NCI-H146 (cell line): Measurements from ENCODE around the gene TBC1D9B.

Source experiments
- DNase-seq: peaks from one replicate; lab custom pipeline; 2025; lab: John Stamatoyannopoulos, UW

TBC1D9B gene

DNA sequence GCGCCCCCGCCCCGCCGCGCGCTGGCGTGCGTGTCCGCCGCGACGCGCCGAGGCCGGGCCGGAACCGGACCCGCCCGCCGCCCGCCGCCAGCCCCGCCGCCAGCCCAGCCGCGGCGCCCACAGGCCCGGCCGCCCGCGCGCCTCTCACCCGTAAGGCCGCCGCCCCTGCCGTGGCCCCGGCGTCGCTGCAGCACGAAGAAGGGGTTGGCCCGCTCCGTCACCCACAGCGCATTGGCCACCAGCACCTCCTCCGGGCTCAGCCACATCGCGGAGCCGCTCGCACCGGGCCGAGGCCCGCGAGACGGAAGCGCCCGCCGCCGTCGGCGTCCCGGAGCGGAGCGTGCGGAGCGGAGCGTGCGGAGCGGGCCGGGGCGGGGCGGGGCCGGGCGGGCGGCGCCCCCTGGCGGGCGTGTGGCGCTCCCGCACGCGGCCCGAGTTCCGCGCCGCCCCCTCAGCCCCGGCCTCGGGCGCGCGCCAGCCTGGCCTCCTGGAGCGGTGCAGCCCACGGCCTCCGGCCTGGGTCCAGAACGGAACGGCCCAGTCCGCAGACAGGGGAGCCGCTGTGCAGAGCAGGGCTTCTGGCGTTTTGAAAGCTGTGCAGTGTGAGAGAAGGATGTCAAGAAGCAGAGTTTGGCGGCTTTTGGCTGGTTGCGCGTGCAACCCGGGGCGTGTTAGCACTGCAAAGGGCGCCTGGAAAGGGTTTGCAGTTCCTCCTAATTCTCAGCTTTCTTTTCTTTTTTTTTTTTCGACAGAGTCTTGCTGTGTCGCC, at the start of gene TBC1D9B:
TSS of gene TBC1D9B (minus strand) at position 342 of the 769 bp plus-strand sequence. CDS start at position 266, 76 bp downstream.
- peak; percentile 48 for DNase-seq

DNA sequence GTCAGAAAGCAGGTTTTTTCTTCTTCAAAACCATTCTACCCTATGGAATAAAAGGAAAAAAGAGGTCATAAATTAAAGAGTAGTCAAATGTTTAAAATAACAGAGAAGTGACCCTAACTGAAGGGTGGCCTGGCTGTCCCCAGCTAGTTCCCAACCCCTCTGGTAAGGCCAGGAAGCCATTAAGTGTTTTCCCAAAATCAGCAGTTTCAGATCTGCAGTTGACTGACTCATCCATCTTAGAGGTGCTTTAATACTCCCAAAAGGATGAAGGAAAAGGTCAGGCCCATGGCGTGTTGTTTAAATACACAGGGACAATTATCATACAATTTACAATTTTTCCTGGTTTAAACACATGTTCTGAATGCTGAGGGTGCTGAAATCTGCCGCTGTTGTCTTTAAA, 47.9 kb upstream of the TBC1D9B start:
- no peak for DNase-seq

DNA sequence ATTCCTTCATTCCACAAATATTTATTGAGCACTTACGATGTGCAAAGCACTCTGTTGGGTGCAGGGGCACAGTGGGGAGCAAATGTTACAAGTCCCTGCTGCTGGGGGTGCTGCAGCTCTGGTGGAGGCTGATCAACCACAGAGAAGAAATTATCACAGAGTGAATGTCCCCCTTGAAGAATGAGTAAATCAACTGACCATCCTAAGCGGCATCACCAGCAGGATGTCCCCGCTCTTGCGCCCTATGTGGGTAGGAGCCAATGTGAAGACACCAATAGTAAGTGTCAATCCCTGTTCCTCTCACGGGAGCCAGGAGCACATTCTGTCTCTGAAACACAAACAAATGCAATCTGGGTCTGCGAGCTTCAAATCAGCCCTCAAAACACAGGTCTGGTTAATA, 47.4 kb upstream of the TBC1D9B start:
- DNase-seq = no peak

DNA sequence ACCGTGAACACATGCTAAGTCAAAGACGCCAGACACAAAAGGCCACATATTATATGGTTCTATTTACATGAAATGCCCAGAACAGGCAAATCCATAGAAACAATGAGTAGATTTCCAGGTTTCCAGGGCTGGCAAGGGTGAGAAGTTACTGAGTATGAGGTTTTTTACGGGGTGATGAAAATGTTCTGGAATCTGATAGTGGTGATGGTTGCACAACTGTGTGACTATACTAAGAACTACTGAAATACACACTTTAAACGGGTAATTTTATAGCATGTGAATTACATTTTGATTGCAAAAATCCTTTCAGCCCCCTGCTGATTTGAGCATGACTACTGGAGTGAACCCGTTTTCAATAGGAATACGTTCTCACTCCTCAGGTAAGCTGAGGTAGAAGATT, 46.7 kb upstream of the TBC1D9B start:
- DNase-seq = no peak

DNA sequence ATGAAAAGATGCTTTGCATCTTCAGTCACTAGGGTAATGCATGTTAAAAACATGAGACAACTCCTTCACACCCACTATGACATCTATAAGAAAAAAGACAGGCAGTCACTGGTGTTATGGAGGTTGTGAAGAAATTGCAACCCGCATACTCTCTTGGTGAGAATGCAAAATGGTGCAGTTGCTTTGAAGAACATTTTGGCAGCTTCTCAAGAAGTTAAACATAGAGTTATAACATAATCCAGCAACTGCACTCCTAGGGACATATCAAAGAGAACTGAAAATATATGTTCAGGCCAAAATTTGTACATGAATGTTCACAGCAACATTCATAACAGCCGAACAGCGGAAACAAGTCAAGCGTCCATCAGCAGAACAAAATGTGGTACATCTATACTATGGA, 46.3 kb upstream of the TBC1D9B start:
- DNase-seq = no peak

DNA sequence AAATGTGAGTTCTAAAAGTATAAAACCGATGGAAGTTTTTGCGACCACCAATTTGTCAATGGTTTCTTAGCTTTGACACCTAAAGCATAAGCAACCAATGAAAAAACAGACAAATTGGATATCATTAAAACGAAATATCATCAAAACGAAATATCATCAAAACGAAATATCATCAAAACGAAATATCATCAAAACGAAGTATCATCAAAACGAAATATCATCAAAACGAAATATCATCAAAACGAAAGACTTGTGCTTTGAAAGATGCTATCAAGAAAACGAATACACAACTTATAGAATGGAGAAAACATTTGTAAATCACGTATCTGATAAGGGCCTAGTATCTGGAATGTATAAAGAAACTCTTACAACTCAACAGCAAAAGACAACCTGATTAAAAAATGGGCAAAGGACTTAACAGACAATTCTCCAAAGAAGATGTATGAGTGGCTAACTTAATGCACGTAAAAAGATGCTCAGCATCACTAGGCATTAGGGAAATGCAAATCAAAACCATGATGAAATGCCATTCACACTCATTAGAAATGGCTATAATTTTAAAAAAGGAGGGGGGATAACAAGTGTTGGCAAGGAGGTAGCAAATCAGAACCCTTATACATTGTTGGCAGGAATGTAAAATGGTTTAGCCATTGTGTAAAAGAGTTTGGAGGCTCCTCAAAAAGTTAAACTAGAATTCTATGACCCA, 29.4 kb upstream of the TBC1D9B start:
- no peak for DNase-seq

DNA sequence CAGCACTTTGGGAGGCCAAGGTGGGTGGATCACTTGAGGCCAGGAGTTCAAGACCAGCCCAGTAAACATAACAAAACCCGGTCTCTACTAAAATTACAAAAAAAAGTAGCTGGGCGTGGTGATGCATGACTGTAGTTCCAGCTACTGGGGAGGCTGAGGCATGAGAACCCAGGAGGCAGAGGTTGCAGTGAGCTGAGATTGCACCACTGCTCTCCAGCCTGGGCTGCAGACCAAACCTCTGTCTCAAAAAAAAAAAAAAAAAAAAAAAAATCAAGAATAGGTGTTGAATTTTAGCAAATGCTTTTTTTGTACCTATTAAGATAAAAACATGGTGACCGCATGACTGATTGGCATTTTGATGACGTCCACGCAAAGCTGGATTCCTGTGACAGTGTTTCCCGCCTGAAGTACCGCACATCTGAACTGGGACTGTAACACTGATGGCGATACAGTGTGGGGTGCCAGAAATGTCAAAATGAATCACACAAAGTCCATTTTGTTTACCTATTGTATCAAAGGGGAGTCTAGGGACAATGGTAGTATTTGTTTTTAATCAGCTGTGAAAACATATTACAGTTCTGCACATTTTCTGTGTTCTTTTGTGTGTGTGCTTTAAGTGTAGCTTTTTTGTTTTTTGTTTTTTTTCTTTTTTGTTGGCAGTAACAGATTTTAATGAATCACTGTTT, 23.2 kb upstream of the TBC1D9B start:
- no peak for DNase-seq

DNA sequence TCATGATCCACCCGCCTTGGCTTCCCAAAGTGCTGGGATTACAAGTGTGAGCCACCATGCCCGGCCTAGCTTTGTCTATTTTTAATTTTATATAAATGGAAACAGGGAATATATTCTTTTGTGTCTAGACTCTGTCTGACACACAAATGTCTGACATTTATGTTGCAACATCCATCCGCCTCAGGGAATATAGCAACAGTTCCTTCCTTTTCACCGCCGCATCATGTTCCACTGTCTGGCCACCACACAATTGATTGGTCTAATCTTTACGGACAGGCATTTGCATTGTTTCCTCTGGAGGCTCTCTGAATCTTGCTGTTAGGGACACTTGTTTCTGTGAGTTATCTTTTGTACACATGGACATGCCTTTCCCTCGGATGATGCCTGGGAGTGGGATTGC, 20.1 kb upstream of the TBC1D9B start:
- no peak for DNase-seq

DNA sequence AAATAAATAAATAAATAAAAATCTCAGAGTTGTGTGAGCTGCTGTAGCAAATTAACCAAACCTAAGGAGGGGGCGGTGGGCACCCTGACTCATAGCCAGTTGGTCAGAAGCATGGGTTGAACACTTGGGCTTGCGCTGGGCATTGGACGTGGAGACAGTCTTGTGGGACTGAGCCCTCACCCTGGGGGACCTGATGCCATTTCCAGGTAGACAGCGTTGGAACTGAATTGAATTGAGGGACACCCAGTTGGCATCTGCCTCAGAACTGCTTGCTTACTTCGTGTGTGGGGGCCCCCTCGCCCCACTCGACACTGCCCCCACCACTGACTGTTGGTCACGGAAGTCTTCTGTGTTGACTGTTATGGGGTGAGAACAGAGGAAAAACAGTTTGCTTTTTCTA, 19.0 kb upstream of the TBC1D9B start:
- DNase-seq = no peak

DNA sequence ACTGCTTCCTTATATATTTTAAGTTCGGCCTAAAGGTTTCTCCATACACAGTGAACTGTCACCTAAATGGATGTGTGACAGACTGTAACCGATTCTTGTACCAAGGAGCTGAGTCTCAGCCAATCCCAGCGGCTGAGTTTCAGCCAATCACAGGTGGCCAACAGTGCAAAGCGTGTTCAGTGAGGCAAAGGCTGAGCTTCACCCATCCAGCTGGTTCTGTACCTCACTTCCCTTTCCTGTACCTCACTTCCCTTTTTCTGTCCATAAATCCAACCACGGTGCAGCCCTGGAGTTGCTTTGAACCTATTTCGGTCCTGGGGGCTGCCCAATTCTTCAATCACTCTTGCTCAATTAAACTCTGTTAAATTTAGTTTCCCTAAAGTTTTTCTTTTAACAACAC, 15.7 kb upstream of the TBC1D9B start:
- DNase-seq = no peak

DNA sequence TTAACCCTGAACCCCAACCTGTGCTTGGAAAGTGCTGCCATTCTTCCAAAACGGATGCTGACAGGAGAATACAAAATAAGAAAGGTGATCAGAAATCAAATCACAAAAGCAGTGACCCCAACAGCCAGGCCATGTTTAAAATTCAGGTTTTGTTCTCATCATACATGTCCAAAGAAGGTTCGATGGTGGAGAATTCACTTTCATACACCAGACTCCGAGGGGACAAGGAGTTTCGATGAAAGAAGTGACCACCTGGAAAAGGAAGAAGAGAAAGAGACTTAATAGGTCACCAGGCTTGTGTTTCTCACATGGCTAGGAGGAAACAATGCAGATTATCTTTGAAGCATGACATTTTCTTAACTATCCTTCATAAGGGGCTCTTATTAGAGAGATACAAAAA, 12.5 kb upstream of the TBC1D9B start:
- no peak for DNase-seq

DNA sequence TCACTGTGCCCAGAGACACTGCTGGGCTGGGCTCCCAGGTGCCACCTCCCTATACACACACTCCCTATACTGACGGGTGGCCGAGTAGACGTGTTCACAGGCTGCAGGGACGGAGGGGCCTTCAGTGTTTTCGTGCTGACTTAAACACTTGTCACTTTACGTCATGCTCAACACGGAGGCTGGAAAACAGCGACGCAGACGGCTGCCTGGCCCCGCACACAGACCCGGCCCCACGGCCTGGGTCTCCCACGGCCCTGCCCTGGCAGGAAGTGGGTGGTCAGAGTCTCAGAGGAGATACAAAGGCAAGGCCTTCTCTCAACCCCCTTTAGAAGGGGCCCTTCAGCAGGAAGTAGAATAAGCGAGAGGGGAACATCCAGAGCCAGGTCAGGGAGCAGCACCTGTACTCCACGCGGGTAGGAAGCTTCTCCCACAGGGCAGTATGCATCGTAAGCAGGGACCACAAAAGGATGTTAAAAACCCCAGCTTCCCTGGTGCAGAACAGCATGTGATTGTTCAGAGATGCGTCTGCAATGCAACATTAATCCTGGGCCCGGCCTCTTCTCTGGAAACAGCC, 11.9 kb upstream of the TBC1D9B start:
- no peak for DNase-seq

DNA sequence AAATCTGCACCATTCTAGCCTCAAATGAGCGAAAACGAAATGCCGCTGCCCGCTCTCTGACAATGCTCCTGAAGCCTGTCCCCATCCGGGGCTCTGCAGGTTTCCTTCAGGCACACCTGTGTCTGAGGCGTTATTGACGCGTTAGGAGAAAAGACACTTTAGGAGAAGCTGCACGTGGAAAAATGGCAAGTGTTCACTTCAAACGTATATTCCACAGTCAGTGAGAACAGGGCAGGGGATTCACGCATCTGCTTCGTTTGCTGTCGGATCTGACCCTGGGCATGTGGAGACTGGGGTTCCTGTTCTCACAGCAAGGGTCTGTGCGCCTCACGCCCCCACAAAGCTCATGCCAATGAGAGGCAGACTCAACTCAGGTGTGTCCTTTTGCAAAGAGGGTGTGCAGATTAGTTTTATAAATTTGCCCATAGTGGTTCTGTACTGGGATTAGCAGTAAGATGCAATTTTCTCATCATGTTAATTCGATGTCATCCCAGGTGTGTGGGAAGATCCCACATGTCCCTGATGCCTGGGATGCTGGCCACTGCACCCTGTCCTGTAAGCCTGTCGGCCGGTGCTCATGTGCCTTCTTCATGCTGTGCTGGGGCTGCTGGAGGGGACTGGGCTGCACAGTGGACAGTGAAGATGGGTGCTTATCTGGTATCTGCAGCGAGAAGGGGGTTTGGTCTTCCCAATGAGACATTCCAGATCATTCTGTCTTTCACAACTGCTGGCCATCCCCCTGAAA, 11.2 kb upstream of the TBC1D9B start:
- DNase-seq = no peak

DNA sequence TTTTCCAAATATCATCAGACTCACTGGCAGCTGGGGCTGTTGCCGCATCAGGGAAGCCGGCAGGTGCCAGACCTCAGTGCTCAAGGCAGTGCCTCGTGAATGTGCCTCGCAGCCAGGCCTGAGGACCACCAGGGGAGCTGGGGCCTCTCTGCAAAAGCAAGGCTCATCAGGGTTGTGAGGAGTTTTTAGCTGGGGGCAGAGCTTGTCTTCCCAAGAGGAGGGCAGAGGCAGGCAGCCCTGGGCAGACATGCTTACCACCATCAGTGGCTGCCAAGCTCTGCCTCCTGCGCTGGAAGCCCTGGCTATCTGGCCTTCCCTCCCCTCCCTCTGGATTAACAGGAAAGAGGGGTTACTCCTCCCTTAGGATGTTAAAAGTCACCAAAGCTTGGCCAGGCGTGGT, 8.8 kb upstream of the TBC1D9B start:
- DNase-seq = no peak

DNA sequence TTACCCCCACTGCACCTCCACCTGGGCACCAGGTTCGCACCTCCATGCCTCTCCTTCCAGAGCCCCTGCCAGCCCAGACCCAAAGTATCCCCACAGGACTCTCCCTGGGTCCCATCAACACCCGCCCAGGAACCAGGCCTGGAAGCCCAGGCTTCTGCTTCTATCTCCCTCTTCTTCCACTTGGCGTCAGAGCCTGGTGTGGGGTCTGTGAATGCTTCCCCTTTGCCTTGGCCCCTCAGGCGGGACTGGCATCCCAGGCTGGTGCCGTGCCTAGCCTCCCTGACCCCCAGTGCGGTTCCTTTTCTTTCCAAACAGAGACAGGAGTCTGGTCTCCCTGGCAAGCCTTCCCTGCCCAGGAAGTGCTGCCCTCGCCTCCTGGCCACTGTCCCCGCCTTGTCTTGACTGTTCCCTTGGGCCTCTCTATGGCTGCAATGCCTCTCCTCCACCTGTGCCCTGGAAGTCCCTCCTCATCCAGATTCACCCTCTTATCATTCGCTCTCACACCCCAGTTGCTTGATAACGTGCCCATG, 7.8 kb upstream of the TBC1D9B start:
- no peak for DNase-seq

DNA sequence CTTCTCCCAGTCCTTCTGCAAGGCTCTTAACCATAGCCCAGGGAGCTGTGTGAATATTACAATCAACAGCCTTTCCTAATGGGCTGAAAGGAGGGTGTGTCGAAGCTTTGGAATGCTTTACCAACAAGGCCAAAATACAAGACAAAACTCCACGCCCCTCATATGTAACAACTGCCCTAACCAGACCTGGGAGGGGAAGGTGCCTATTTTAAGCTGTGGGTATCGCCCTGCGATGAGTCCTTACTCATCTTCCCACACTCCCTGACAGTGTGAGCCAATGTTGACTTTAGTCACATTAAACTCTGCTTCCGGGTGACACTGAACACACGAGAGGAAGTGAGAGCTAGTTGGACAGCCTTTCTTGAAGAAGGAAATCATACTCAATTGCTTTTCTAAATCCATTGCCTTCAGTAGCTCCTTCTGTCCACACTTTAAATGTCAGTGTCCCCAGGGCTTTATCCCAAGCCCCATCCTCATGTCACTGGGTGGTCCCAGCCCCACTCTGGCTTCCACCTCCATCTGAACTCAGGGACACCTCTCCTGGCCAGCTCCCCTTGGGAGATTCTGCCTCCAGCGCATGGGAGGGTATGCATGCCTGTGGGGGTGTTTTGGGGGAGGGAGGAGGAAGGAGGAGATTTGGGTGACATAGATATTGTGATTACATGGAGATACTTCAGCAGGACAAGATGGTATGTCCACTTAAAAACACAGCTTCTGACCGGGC, 6.5 kb upstream of the TBC1D9B start:
- DNase-seq = no peak

DNA sequence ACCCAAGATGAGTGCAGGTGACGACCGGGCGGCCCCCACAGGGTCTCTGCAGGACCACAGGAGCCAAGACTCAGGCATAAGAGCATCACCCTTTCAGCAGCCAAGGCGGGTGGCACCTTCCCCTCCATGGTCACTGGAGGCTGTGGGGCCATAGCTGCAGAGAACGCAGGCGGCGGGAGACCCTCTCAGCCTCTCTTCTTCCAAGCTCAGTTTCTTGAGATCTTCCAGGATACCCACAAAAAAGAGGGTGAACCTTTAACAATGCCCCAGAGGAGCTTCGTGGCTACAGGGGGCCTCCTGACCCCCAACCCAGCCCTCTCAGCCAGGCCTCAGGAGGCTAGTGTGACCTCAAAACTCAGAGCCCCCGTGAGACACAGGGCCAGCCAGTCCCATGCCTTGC, 5.8 kb upstream of the TBC1D9B start:
- DNase-seq = no peak

DNA sequence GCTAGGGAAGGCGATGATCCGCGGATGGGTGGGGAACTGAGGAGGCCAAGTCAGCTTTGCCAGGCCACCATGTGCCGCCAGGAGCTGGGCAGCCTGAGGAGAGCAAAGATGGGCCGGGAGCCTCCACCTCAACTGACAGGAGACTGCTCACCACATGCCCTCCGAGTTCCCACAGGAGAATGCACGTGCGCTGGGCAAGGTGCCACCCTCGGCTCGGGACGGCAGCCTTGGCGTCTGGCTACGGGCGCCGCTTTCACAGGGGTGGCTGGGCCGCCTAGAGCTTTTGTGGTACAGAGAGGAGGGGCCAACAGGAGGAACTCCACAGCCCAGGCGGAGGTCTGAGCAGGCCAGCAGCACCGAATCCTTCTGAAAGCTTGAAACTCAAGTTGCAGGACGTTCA, 5.3 kb upstream of the TBC1D9B start:
- no peak for DNase-seq

DNA sequence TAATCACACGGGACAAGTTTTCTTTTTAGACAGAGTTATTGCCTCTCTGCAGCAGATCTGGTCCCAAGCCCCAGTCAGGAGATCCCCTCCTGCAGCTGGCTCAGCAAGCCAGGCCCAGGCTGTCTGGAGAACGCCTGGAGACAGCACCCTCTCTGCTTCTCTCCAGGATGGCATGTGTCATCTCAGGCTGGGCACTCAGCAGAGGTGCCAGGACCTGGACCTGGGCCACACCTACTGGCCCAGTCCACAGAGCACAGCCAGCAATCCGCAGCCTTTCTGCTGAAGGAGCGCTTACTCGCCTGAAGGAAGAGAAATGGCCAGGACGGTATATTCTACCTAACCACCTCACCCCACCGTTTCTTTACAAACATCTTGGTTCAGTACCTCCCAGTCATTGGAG, 4.7 kb upstream of the TBC1D9B start:
- no peak for DNase-seq

DNA sequence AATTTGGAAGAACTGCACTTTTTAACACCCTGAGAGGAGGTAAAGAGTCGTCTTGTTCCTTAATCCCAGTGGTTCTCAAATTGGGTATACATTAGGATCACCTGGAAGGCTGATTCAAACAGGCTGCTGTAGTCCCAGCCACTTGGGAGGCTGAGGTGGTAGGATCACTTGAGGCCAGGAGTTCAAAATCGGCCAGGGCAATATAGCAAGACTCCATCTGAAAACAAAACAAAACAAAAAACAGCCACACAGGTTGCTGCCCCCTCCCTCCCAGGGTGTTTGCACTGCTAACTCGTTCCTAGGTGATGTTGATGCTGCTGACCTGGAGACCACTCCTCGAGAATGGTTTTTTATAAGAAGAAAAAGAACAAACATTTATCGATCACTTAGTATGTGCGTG, 1.5 kb upstream of the TBC1D9B start:
- DNase-seq = no peak

DNA sequence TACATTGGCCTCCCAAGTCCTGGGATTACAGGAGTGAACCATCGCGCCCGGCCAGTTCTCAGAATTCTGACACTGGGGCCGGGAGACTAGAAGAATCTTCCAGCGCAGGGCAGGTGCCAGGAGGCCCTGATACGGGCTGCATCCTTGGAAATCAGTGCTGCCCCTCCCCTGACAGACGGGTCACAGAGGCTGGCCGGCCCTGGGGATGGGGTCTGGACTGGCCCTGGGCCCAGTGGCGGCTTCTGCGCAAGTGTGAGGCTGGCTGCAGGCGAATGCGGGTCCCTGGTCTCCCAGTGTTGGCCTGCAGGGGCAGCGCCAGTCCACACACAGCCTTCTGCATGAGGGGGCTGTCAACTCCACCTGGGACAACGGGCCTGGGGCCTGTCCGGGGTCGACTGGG, 831 bp upstream of the TBC1D9B start:
- peak; percentile 24 for DNase-seq
